H1 (cell line): ENCODE results near the gene KLHL29. TPM values are rescaled to one million over a fixed set of nuclear protein-coding genes. Genes with fewer than 3 reads are reported as not detected.

ENCODE experiments used
- ASH2L ChIP-seq: fragments of 200-600, 300-600 bp; sonication (generic); IDR thresholded peaks from one replicate; pipeline ENCODE4 v1.7.1; 2017; ENCODE audit warnings: low read length
- GTF2F1 ChIP-seq: IDR thresholded peaks from 2 replicates; pipeline ENCODE4 v1.6.1; 2012; ENCODE audit warnings: low read depth, low read length, improper control_type of control experiment, borderline replicate concordance
- KDM4A ChIP-seq: IDR thresholded peaks from one replicate; pipeline ENCODE4 v1.7.1; 2012; ENCODE audit warnings: low read depth, mild to moderate bottlenecking, moderate library complexity, low read length, inconsistent platforms; ENCODE audit not compliant: severe bottlenecking
- POU5F1 ChIP-seq: IDR thresholded peaks from 2 replicates; pipeline ENCODE4 v1.6.1; 2011; ENCODE audit warnings: low read depth, mild to moderate bottlenecking, low read length, moderate library complexity
- SIRT6 ChIP-seq: IDR thresholded peaks from one replicate; pipeline ENCODE4 v1.7.1; 2012; ENCODE audit warnings: low read length, inconsistent platforms
- SP4 ChIP-seq: IDR thresholded peaks from 2 replicates; pipeline ENCODE4 v1.6.1; 2012; ENCODE audit warnings: low read length, inconsistent platforms
- polyA plus RNA-seq, 7 experiments: library from polyadenylated mRNA; depleted of rRNA in 3 of 7; stranded (reverse) in 5 of 7; unstranded in 2 of 7; fragments of >200 nt in 5 of 7; fragments of 200-250 nt in 2 of 7; gene quantifications; 1 replicate in 5 of 7; 2 replicates in 1 of 7; 4 replicates in 1 of 7; pipeline versions ENCODE4 v1.2.1 to v1.2.3, GENCODE V29; 2011 to 2013; ENCODE audit warnings: missing spikeins in 2 of 7, mixed read lengths in 2 of 7
- total RNA-seq: library from RNA; stranded (reverse); fragmentation: NEBNext Ultra II Directional; extraction: Animal tissue kit (Norgen Biotek cat#: 25700); gene quantifications from 2 replicates; pipeline ENCODE4 v1.2.1, GENCODE V29; 2021
- TF ChIP-seq, protein P1 (sequence below): IDR thresholded peaks from 2 replicates; pipeline ENCODE4 v1.6.1; 2012; ENCODE audit warnings: inconsistent platforms

The KLHL29 gene
- total and polyA plus RNA-seq, 2 of the 8 experiments (the other 6 are each of a cell fraction or from before 2014, with no cell fraction given), result 1.1 to 4.7 TPM

DNA sequence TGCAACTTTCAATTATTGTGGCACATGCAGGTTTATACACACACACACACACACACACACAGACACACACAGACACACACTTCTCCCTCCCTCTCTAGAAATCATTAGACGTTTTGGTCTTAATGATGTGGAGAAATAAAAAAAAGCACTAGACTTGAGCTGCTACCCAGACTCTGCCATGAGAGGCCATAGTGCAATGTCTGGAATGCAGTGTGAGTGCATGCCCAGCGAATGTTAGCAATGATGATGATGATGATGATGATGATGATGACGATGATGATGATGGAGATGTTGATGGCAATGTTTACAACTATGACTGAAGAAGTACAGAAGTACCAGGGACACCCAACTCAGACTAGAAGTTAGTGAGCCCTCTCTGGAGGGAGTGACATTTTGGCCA lies 23.8 kb upstream of the KLHL29 start (continued):
- TF ChIP-seq, protein P1, sequence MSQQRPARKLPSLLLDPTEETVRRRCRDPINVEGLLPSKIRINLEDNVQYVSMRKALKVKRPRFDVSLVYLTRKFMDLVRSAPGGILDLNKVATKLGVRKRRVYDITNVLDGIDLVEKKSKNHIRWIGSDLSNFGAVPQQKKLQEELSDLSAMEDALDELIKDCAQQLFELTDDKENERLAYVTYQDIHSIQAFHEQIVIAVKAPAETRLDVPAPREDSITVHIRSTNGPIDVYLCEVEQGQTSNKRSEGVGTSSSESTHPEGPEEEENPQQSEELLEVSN, result no peak
- no peak for TF ChIP-seq POU5F1
- TF ChIP-seq SP4, result no peak
- no peak for TF ChIP-seq ASH2L
- TF ChIP-seq KDM4A, result no peak
- no peak for TF ChIP-seq GTF2F1
- no peak for TF ChIP-seq SIRT6
